ENCODE results near the gene C9orf78. TPM values are rescaled to one million over a fixed set of nuclear protein-coding genes. Genes with fewer than 3 reads are reported as not detected.

The C9orf78 gene
- total RNA-seq (100 to 1,000 TPM in 1 of 4 donors, 10 to 100 TPM in 3; 55.7 to 172 (median 66.0) TPM), polyA plus RNA-seq (10 to 100 TPM; 63.1 to 84.1 (median 74.9) TPM)

- 0 to 1% methylated on average over 81 of the region's 81 CpGs for WGBS, 2 donors
- Histone ChIP-seq H3K27me3 (no peaks in the 10 kb centered on the region), H3K4me3 (peak within 1 kb of the TSS; percentile 84 to 99 (median 95)), H3K9me3 (no peaks in the 10 kb centered on the region), H3K36me3 (peaks cover 5 to 32% (median 12%) of the 10 kb centered on the region in 4 donors), H3K27ac (peak within 1 kb of the TSS; percentile 92 to 98 (median 96)), H3K4me1 (peaks cover 0 to 46% (median 40%) of the 10 kb centered on the region in 4 donors)
- TF ChIP-seq POLR2AphosphoS5 (IDR thresholded peaks at IDR 0.05) (peak; percentile 97 to 99 (median 98)), POLR2A (IDR thresholded peaks at IDR 0.05) (peak; percentile 91 to 96), EP300 (IDR thresholded peaks at IDR 0.05) (no peak)
- TF ChIP-seq, protein P1, sequence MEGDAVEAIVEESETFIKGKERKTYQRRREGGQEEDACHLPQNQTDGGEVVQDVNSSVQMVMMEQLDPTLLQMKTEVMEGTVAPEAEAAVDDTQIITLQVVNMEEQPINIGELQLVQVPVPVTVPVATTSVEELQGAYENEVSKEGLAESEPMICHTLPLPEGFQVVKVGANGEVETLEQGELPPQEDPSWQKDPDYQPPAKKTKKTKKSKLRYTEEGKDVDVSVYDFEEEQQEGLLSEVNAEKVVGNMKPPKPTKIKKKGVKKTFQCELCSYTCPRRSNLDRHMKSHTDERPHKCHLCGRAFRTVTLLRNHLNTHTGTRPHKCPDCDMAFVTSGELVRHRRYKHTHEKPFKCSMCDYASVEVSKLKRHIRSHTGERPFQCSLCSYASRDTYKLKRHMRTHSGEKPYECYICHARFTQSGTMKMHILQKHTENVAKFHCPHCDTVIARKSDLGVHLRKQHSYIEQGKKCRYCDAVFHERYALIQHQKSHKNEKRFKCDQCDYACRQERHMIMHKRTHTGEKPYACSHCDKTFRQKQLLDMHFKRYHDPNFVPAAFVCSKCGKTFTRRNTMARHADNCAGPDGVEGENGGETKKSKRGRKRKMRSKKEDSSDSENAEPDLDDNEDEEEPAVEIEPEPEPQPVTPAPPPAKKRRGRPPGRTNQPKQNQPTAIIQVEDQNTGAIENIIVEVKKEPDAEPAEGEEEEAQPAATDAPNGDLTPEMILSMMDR (IDR thresholded peaks at IDR 0.05): no peak
- intact Hi-C loops (cut with DNase I): no loop called here
- DNase-seq: peak; percentile 98
These were observed at the start of gene C9orf78, which contains the start of gene USP20 for GRCh38 chr9:129835128-129835859. Gene C9orf78, minus strand, starts transcription at chr9:129835275. Its CDS starts 54 bp downstream, at chr9:129835221. Gene USP20, plus strand, starts transcription at chr9:129835458. Its CDS starts 17,098 bp downstream, at chr9:129852556.

DNA sequence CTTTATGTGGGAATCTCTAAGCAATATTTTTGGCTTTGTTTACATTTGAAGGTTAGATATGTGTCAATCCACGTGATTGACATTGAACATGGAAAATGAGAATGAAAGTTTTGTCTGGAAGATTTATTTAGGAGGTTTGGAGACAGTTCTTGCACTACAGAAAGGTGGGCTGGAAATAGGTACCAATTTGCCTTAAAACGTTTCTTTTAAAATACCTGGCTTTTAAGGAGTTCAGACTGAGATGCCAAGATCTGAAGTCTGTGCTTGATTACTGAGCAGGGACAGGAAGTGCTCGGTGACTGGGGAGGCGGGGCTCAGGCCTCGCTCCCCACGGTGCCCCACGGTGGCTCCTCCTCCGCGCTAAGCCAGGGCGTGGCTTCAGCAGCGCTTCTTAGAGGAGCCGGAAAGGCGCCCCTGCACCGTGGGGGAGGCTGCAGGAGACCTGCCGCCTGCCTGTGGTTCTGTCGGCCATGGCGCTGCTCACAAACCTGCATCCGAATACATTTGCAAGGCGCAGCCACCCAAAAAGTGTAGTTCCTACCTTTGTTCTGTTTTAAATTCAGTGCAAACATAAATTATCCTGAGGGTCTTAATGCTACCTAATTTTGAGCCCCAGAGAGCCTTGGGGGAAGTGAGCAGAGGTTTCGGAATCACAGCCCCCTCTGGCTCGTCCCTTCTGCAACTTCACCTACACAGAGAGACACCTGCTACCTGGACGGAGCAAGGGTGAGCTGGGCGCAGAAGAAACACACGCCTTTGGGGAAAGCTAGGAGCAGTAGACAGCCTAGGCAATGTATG, 49.3 kb upstream of the C9orf78 start:
- Histone ChIP-seq H3K36me3 (peaks cover 0 to 29% (median 12%) of the 10 kb centered on the region in 4 donors), H3K4me3 (peak overlapping the region in 3 of 4 donors; percentile 26 to 36 (median 36)), H3K27ac (peak overlapping the region; percentile 79 to 88 (median 86)), H3K9me3 (no peaks in the 10 kb centered on the region), H3K27me3 (no peaks in the 10 kb centered on the region), H3K4me1 (peaks cover 0 to 77% (median 66%) of the 10 kb centered on the region in 4 donors)
- DNase-seq: peak; percentile 94
- 3 to 6% methylated on average over 24 of the region's 24 CpGs for WGBS, 2 donors
- TF ChIP-seq, protein P1 (IDR thresholded peaks at IDR 0.05): no peak
- peak; percentile 48 to 74 (median 56) for TF ChIP-seq POLR2AphosphoS5 (IDR thresholded peaks at IDR 0.05)
- TF ChIP-seq EP300 (IDR thresholded peaks at IDR 0.05): no peak
- TF ChIP-seq POLR2A (IDR thresholded peaks at IDR 0.05): peak in 1 of 2 donors; percentile 26
- intact Hi-C loops (cut with DNase I): loop anchor here (1.0 to 10.0 kb wide), 6 partner anchors 48 to 450 kb away; partner anchors contain the start of gene FNBP1

GRCh38 chr9:129881547-129882324, 46.7 kb upstream of the C9orf78 start:
- Histone ChIP-seq H3K4me1 (peaks cover 0 to 55% (median 48%) of the 10 kb centered on the region in 4 donors), H3K9me3 (no peaks in the 10 kb centered on the region), H3K27ac (peak overlapping the region; percentile 18 to 61 (median 42)), H3K27me3 (no peaks in the 10 kb centered on the region), H3K36me3 (peaks cover 0 to 22% (median 5%) of the 10 kb centered on the region in 4 donors), H3K4me3 (no peak overlapping the region)
- WGBS, 2 donors: 83 to 90% methylated on average over 19 of the region's 19 CpGs
- intact Hi-C loops (cut with DNase I): loop anchor here (5.0 to 10.0 kb wide), 2 partner anchors 356 to 453 kb away; no protein-coding TSS in a partner anchor
- peak in 1 of 4 donors; percentile 9 for TF ChIP-seq POLR2AphosphoS5 (IDR thresholded peaks at IDR 0.05)
- TF ChIP-seq EP300 (IDR thresholded peaks at IDR 0.05): no peak
- DNase-seq: no peak

DNA sequence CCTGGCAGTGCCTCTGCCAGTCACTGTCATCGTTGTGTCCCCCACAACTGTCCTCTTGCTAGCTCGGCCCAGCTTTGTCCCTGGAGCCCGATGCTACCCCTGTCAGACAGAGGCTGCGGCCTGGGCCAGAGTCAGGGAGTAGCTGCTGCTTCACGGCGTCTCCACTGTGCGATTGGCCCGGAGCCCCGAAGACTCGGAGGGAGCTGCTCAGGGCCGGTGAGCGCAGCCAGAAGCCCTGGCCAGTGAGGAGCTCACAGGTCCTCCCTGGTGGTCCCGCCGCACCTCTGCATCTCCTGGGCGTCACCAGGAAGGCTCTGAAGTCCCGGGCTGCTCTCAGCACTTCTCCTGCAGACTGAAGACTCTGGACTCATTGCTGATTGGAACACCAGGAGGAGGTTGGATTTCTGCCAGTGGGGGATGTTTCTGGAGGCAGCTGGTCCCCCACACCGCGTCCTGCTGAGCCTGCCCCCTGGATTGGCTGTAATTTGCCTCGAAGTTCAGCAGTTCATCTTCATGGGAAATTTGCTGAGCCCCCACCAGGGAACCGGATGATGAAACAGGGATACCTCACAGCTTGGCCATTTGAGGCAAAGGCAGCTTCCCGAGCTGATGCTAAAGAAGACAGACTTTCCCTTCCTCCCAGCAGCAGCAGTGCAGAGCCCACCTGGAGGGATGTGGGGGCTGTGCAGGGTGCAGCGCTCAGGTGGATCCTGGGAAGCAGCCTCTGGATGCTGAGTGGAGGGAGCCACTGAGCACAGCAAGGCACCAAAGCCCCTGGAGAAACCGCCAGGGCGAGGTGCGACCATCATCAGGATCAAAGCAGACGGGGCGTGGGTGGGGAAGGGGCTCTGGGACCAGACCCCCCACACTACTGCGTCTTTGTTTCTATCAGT, 45.8 kb upstream of the C9orf78 start:
- TF ChIP-seq, protein P1 (IDR thresholded peaks at IDR 0.05): no peak
- TF ChIP-seq EP300 (IDR thresholded peaks at IDR 0.05) (no peak), POLR2AphosphoS5 (IDR thresholded peaks at IDR 0.05) (no peak), POLR2A (IDR thresholded peaks at IDR 0.05) (no peak)
- intact Hi-C loops (cut with DNase I): loop anchor here (5.0 to 10.0 kb wide), 2 partner anchors 356 to 454 kb away; no protein-coding TSS in a partner anchor
- WGBS, 2 donors: 83 to 86% methylated on average over 28 of the region's 28 CpGs
- H3K36me3 ChIP-seq: peaks cover 0 to 29% (median 9%) of the 10 kb centered on the region in 4 donors
- H3K9me3 ChIP-seq: no peaks in the 10 kb centered on the region
- no peak for DNase-seq
- no peaks in the 10 kb centered on the region for H3K27me3 ChIP-seq
- no peak overlapping the region for H3K4me3 ChIP-seq
- peaks cover 0 to 46% (median 40%) of the 10 kb centered on the region in 4 donors for H3K4me1 ChIP-seq
- peak overlapping the region; percentile 18 to 61 (median 42) for H3K27ac ChIP-seq

All from sigmoid colon (tissue), 7 donors.